ENCODE data around the gene RNASE1.
"Not testable (repeated sequence)": the region's sequence is repeated elsewhere in the genome, so short reads cannot be mapped to it uniquely, and the experiment has no call there.

DNA sequence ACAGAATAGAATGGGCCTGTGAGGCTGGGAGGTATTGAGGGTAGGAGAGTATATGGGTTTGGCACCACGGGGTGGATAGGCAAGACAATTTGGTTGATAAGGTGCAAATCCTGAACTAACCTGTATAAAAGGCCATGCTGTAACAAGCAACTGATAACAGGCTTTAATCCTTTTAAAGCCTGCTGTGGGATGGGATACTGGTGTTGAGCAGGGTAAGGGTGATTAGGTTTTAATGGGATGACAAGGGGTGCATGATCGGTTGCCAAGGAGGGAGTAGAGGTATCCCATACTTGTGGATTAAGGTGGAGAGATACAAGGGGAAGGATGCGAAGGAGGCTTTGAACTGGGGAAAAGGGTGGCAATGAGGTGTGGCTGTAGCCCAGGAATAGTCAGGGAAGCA, 13.3 kb upstream of the RNASE1 start:
- TF ChIP-seq, protein P1, sequence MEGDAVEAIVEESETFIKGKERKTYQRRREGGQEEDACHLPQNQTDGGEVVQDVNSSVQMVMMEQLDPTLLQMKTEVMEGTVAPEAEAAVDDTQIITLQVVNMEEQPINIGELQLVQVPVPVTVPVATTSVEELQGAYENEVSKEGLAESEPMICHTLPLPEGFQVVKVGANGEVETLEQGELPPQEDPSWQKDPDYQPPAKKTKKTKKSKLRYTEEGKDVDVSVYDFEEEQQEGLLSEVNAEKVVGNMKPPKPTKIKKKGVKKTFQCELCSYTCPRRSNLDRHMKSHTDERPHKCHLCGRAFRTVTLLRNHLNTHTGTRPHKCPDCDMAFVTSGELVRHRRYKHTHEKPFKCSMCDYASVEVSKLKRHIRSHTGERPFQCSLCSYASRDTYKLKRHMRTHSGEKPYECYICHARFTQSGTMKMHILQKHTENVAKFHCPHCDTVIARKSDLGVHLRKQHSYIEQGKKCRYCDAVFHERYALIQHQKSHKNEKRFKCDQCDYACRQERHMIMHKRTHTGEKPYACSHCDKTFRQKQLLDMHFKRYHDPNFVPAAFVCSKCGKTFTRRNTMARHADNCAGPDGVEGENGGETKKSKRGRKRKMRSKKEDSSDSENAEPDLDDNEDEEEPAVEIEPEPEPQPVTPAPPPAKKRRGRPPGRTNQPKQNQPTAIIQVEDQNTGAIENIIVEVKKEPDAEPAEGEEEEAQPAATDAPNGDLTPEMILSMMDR (conservative IDR thresholded peaks at IDR 0.05), result not testable (repeated sequence)
- not testable (repeated sequence) for TF ChIP-seq ZFX (IDR thresholded peaks at IDR 0.05)

Measured in C4-2B (cell line).